Stimulated activated CD8-positive, alpha-beta memory T cell treated with anti-CD3 and anti-CD28 coated beads, Interleukin-15, amount 100 ng/mL, for 1 hour (primary cell): ENCODE measurements around the gene ENPP6.
"Not testable (repeated sequence)": the region's sequence is repeated elsewhere in the genome, so short reads cannot be mapped to it uniquely, and the experiment has no call there.

Experiments
- DNase-seq: peaks from one replicate; pipeline ENCODE4 v3.0.0-alpha.2; 2020; ENCODE audit warnings: low read depth

The ENPP6 gene

DNA sequence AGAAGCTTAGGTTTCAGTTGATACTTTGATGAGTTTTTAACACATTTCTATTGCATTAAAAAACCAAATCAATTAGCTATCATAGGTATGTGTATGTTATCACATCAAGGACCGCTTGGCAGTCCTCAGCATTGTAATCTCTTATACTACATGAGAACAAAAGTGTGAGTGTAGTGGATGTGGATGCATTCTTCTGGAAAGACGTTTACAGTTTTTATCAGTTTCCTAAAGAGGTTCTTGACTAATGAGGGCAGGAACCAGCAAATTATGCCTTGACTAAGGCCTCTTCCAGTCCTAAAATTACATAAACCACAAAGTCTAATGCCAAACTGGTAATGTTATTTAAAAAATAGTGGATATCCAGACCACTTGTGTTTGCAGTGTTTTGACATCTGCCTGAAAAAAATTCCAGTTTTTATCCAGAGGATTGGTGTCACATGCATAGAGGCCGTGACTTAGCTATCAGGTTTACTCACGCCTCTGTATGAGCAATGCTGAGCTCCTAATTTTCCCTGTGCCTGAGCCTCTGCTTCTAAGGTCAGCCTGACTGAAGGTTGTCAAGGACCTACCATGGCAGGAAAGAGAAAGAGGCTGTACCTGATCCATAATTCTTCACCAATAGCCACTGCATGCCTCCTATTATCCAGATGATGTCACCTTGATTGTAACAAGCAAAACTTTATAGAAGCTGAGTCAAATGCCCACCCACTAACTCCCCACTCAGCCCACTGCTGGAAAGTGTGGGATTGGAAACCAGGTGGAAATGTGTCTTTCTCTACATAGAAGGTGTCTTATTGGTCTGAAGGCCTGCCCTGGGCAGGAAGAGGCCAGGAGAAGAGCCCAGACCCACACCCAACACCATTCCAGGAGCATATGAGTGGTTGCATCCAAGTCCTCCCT lies 68.7 kb downstream of the ENPP6 start:
- no peak for DNase-seq

DNA sequence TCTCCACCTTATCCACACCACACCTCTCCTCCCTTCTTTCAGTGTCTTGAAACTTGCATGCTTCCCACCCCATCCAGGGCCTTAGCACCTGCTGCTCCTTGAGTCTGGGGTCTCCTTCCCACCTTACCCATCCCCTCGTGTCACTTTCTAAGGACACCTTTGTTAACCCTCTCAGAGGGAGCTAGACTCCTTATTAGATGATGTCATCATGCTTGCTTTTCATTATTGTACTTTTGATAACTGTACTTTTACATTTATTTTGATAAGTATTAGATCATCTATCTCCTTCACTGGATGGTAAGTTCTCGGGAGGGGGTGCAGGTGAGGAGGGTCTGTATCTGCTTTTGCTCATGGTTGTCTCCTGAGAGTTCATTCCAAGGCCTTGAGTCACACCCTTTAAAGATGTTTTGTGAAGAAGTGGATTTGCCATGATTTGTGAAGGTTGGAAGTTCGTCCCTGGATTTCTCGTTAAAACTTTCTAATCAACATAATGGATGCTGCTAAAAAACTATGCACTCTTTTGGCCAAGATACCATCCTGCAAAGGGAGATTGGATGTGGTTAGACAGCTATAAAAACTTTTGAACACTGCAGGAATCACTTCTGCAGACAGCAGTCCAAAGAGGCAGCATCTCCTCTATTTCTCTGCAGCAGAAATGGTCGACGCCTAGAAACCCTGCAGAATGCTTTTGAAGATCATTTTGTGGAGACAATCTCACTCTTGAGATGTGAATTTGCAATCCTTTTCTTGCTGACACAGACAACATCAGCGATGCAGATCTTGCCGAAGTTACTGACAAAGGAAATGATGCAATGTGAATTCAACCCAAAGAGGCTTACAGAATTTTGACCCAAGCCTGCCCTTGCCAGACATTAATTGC lies 69.6 kb downstream of the ENPP6 start:
- DNase-seq, result no peak

DNA sequence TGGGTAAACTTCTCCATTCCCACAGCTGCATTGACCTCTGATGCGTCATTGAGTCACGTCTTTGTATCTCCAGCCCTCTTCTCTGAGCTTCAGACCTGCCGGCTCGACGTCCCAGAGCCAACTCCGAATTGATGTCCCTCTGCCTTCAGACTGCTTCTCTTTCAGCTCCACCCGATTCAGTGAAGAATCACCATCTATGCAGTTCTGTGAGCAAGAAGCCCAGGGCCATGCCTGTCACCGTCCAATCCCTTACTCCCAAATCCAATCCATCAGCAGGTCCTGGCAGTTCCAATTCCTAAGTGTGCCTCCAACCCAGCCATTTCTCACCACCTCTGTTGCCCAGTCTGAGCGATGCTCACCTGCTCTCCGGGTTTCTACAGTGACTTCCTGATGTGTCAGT lies 70.7 kb downstream of the ENPP6 start:
- no peak for DNase-seq

DNA sequence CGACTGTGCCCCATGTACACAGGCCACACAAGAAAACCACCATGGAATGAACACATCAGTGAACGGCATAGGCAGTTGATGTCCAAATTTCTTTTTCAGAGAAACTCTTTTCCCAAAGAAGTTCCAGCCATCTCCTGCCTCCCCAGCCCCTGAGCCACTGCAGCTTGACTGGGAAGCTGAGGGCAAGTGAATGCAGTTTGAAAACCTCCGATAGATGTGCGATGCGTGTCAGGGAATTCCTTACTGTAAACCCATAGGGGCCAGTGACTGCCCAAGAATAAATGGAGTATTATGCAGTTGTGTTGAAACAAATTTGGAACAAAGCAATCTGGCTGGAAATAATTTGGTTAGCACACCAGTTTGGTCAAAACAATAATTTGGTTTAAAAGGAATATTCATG lies 72.1 kb downstream of the ENPP6 start:
- no peak for DNase-seq

DNA sequence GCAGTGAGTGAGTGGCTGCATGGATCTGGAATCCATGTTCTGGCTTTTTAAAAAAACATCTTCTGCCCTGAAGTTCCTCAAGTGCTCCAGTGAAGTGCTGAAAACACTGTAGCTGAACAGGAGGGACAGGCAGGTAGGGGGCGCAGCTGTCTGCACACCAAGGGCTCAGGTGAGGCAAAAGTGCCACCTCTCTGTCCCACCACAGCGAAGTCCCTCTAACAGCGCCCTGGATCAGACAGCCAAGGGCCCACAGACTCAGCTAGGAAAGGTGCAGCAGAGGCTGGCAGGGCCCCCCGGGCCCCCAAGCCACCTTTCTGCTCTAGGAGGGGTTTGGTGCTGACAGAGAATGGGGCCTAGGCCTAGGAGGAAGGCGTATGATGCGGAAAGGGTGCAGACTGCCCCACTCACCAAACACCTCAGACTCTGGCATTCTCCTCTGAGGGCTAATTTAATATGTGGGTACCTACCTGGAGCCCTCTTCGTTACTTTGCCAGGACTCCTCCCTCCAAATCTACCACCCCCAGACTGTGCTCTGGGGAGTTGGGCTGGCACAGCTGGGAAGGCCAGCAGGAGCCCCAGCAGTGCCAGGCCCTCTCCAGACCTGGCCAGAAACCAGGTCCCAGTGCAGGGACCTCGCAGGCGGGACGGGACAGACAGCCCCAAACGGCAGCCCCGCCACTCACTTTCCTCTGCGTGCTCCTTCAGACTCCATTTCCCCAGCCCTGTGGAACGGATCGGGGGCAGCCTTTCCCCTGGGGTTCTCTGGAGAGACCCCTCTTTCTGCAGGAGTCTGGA lies 73.7 kb downstream of the ENPP6 start:
- no peak for DNase-seq

DNA sequence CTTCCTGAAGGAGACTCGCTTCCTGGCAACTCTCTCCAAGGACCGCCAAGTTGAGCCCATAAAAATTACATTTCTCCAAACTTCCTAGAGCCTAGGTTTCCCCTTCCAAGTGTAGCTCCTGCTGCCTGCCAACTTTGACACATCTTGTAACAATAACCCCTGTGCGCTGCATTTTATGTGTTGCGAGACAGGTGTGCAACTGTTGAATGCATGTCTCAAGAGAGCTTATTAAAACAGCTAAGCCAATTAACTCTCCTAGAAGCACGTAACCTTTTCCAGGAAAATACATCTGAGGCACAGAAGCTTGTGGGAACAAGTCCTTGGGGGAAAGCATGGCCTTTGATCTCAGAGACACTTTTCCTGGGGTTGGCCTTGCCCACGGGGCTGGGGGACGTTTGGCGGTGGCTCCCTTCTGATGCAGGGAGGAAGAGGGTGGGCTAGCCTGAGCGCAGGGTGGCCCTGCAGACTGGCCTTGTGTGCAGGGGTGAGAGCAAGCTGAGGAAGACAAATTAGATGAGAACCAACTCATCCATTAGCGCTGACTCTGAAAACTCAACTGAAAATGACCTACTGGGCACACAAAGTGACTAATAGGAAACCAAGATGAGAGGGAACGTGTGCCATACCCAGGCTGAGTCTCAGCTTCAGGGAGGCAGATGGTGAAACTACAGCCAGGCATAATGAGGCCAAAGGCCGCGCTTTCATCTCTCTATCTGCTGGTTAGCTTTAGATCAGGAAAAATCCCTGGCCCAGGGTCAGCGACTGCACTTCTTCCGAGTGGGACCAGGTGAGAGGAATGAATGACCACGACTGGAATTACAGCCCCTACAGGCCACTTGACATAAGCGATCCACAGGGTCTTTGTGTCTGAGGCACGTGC lies 75.3 kb downstream of the ENPP6 start:
- no peak for DNase-seq

DNA sequence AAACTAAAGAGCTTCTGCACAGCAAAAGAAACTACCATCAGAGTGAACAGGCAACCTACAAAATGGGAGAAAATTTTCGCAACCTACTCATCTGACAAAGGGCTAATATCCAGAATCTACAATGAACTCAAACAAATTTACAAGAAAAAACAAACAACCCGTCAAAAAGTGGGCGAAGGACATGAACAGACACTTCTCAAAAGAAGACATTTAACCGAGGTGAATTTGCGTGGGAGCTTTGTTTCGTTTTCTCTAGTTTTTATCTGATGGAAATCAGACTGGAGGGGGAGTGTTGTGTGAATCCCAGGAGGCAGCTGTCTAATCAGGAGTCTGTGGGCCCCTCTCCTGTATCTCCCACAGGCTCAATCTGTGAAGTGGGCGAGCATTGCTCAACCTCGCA lies 76.8 kb downstream of the ENPP6 start:
- DNase-seq, result not testable (repeated sequence)

DNA sequence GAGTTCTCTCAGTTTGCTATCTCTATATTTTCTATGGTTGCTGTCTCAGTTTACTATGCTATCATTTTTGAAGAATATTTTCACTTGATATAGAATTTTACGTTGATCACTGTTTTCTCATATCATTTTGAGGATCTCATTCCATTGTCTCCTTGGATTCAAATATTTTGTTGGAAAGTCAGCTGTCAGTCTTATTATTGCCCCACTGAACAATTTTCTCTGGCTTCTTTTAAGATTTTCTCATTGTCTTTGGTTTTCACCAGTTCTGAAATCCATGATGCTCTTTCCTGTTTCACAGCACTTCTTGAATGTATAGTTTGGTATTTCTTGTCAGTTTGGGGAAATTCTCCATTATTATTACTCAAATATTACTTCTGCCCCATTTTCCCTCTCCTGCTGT lies 81.1 kb downstream of the ENPP6 start:
- DNase-seq, result no peak

DNA sequence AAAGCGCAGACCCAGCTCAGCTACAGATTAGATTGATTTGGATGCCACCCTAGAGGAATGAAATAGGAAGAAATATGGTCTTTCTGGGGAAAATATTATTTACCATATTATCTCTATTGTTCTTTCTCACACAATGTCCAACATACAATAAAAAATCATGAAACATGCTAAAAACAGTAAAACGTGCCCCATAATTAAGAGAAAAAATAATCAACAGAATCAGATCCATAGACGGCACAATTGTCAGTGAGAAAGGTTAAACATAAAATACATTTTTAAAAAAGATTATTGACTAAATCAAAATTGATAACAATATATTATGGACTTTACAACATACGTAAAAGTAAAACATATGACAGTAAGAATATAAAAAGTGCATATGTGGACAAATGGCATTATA lies 90.9 kb downstream of the ENPP6 start:
- no peak for DNase-seq

DNA sequence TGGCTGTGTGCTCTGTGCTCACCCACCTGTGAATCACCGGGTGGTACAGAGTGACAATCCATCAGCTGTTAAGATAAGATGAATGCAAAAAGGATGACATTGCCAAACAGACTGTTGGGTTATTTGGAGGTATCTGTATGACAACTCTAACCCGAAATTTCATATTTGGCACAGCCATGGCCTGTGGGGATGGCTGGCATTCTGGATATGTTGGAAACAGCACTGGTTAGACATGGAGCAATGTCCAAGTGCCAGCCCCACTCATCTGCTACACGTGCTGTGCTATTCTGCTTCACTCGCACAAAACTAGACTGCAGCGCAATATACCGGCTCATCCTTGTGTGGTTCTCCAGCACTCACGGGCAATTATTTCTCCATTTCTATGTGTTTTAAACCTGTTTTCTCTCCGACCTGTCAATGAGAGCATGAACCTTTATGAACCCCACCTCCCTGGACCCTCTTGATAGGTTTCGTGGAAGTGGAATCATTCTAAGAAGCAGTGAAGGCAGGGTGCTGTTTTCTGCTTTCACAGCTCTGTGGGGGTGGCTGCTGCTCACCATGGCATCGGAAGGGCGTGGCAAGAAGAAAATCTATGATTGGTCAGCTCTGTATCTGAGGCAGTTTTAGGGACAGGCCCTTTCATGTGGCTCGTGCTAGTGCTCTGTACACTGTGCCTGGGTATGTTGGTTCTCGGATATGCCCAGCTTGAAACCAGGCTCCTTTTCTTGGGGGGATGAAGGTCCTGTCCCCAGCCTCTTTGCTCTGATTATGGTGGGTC lies 94.9 kb downstream of the ENPP6 start:
- DNase-seq, result no peak

DNA sequence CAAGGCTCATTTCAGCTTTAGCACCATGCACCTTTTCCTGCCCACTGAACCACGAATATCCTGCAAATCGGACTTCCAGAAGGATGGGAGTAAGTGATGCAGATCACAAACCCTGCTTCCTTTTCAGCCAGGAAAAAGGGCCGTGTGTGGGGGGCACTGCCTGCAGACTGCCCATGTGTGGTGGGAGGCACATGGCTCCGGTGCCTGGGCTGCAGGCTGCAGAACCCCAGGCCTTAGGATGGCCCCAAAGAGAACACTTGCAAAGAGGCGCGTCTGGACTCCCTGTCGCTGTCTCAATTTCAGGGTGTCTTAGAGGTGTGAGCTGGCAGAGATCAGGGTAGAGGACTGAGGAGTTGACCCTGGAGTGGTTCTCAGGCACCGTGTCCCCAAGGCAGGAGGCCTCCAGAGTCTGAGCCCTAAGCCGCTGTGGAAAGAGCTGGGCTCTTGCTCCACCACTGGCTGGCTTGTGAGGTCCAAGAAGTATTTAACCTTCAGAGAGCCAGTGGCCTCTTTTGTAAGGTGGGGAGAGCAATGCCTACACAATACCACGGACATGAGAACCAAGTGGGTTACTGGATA lies 97.0 kb downstream of the ENPP6 start:
- no peak for DNase-seq

DNA sequence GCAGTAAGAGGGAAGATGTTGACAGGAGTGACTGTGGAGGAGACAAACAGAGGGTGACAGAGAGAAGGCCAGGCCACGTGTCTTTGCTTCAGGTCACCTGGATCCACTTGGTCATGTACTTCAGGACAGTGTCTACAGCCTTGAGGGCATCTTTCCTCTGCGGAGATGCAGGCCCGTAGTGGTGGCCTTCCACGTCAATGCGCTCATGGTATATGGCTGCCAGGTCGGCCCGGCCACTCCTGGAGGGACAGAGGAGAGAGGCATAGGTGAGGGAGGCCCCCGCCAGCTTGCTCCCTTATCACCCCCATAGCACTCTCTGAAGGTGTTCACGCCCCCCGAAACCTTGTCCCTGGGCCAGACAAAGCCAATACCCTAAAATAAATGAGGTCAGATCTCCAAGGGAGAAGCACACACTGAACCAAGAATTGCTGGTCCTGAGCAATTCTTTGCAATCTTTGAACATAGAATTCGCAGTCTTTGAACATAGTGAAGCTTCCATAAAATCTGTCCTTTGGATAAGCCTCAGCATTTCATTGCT lies 99.9 kb downstream of the ENPP6 start:
- no peak for DNase-seq

DNA sequence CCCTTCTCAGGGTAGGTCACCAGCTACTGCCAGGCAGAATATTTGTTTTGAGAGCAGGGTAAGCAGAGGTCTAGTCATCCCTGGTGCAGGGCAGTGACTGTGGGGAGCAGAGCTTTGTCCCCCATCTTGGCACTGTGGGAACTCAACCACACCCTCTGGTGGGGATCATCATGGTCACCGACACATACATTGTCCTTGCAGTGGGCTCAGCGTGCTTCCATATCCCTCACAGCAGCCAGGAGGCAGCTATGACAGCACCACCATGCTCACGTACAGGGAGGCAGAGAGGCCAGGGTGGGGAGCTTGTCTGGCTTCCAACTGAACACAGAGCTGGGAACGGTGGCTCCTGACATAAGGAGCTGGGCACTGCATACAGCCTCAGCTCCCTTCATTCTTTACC lies 102.3 kb downstream of the ENPP6 start:
- DNase-seq, result no peak

DNA sequence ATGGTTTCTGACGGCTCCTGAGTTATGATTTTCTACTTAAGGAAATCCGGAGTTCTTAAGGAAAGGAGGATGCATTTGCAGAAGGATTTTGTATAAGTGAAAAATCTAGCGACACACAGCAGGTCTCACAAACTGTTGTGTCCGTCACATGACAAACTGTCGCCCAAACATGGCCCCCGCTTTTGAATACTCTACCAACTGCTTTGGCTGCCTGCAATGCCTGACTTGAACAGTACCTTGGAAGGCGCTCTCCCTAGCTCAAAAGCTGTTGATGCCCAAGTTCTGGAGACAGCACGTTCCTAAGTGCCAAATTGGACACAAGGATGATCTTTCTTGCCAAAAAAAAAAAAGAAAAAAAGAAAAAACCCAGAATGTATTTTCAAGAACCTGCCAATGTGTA lies 103.2 kb downstream of the ENPP6 start:
- no peak for DNase-seq

DNA sequence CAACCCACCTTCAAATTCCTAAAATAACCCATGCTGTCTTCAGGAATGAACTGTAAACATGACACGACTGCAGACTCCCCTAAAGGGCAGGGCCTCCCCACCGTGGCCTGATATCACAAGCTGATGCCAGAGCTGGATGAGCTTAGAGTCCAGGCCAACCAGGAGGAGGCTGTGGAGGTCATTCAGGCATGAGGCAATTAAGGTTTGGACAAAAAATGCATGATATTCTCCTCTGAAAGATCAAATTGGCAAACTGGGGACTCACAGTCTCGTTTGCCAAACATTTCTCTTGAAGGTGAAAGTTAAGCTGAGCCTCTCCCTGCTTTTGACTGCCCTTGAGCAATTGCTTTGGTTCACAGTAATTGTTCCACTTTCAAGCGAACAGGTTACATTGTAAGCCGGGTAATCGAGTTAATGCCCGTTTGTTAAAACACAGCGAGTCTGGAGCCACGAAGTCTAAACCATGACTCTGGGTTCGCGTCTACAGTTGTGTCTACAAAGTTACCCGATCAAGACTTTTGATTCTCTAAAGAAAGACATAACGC lies 105.6 kb downstream of the ENPP6 start:
- DNase-seq, result no peak

DNA sequence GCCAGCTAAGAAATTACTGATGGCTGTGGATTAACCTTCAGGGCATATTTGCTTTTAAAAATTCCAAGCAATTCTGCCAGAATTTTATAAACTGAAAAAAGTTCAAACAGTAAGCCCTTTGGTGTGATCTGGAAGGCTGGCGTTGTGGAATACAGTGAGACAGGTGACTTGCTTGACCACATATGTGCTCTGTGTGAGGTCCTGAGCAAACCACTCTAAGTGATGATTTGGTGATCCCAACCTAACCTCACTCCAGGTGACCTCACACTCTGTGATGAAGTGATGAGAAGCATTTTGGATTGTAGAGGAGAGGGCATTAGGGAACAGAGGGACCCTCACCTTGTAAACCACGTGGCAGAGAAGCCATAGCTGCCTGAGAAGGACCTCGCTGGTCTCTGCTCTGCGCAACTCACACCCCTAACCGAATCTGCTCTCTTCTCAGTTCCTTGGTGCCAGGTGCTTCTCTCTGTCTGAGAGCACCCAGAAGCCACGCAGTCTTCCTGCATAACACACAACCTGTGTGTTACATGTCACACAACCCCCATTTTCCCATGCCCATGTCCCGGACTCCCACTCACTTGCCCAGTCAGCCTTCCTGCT lies 106.3 kb downstream of the ENPP6 start:
- no peak for DNase-seq

DNA sequence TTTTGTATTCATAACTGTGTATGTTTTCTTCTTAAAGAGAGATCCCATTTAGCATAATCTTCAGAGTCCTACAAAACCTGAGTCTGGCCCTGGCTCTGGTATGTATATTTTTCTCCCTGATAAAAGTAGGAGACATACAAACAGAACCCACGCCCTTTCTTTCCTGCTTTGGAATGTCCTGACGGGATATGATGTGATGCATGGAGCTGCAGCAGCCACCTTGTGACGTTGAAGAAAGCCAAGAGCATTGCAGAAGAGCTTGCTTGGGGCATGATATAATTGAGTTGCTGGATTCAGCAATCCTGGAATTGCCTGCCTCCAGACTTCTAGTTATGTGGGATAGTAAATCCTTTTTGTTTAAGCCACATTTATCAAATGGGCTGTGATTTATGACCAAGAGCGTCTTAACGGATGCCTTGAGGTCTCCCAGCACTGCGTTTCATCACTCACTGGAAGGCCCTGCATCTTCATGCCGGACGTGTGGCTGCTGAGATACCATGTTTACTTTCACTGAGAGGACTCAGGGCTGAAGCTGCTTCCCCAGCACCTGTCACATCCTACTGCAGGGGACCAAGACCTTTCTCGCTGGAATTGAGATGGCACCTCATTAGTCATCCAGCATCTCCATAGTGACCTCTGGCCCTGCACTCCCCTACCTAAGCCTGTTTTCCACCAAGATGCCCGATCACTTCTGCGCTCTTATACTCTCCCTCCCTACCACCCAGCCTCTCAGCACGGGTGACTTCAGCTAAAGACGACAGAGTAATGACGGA lies 107.0 kb downstream of the ENPP6 start:
- no peak for DNase-seq

DNA sequence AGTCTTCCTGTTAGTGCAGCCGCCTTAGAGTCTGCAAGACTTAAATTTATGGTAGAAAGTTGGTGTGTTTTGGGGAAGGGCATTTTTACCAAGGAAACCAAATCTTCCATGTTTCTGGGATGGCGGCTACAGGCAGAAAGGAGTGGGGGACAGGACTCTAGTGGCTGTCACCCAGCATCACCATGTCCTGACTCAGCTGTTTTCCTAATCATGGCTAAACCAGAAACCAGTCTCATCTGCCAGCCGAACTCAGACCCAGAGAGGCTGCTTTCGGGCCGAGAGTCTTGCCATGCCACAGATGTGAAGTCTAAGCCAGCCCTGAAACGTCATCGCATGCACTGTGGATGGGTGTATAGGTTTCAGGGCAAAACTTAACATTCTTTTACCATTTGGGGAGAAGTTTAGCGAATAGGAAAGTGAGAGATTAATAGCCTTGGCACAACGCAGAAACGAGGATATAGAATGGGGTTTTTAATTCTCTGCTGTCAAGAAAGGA lies 109.6 kb downstream of the ENPP6 start:
- no peak for DNase-seq
